Cortex of kidney (tissue), 1 donor: ENCODE measurements around the gene SPAG8.

Source experiments
- DNase-seq: peaks from one replicate; lab custom pipeline; 2025; lab: John Stamatoyannopoulos, UW

The SPAG8 gene

DNA sequence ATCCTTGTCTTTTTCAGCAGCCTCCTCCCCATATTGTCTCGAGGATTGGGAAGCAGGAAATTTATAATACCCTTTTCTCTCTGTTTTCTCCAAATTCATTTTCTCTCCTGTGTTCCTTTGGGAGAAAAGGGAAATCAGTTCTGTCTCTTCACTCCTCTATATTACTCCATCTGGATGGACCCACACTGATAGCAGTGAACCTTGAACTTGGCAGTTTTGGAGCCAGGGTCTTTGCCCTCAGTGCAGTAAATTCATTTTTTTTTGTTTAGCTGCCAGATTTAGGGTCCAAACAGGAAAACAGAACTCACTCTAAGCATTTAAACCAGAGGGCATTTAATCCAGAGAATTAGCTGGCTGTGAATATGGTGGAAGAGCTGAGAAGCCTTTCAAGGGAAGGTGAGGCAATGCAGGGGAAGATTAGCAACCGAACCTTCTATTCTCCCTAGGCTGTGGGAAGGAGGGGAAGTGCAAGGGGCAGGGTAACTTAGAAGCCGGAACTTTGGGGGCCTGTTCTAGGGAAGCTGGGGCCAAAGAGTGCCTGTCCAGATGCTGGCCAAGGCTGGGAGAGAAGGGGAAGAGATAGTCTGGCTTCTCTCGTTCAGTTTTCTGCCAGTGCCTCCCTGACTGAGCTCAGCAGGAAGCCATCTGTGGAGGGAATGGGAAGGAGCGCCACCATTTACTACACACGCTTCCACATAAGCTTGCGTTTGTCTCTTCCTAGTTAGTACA, 37.0 kb downstream of the SPAG8 start:
- no peak for DNase-seq

DNA sequence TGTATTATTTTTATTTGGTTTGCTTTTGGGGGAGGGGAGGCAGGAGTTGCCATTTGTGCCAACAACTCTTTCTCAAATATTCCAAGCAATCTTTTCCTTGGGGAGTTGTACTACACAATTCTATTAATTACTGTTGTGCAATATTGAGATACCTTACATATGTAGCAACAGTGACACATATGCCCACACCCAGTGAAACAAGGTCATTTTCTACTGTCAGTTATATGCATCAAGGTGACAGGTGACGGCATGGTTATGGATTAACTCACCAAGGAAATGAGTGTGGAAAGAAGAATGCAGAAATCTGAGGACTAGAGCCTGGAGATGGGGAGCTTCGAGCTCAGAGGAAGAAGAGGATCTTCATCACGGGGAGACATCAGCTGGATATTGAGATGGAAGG, 40.1 kb downstream of the SPAG8 start:
- DNase-seq, result no peak

DNA sequence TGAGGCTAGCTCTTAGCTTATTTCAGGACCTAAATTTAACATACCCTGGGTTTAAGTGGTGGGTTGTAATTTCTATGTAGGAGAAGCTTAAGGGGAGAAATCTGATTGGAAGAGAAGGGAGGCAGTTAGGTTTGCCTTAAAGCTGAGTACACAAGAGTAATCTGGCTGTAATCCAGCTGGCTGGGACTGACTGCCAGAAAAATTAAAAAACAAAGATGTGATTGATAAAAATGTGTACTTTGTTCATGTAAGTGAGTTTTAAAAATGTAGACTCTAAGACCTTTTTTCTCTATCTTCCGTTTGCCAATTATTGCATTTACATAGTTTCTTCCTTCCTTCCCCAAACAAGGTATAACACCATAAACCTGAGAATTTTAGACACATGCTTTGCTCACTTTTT, 40.5 kb downstream of the SPAG8 start:
- no peak for DNase-seq

DNA sequence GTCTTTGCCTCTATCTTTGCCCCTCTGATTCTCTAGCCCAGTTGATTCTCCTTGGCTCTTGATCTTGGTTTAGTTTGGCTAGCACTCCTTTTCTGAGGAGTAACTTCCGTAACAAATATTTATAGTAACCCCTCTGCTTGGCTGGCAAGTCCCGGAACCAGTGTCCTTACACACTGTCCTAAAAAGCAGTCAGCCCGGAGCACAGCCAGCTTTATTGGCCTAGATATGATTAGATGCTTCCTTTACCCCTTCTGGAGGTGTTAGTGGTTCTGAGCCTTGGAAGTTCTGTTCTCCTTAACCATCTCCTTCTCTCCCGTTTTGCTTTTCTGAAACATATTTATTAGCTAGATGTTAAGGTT, 41.0 kb downstream of the SPAG8 start:
- no peak for DNase-seq

DNA sequence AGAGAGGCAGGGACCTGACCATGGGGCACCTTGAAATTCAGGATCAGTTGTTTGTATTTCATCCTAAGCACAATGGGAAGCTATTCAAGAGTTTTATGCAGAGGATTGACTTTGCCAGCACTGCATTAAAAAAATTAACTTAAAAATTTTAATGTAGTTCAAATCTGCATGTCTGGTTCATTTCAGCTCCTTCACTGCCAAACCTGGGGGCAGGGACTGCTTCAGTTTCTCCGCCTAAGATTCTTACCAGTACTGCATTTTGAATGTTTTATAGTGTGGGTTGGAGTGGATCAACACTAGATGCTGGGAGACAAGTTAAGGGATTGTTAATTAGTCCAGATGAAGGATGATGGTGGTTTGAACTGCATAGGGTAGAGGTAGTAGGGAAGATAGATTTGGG, 42.3 kb downstream of the SPAG8 start:
- no peak for DNase-seq

DNA sequence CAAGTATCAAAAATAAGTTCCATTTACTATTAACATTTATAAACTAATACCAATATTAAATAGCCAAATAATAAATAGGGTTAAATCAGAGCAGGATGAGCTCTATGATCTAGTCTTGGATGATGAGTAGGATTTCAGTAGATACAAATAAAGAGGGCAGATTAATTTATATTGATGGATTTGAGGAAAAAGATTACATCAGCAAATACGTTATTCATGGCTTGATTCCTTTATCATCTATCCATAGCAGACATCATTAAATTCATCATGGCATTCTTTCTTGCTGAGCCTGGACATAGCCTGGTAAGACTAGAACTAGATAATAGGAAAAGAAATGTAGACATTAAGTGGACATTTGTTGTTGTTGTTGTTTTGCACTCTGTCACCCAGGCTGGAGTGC, 44.6 kb downstream of the SPAG8 start:
- no peak for DNase-seq

DNA sequence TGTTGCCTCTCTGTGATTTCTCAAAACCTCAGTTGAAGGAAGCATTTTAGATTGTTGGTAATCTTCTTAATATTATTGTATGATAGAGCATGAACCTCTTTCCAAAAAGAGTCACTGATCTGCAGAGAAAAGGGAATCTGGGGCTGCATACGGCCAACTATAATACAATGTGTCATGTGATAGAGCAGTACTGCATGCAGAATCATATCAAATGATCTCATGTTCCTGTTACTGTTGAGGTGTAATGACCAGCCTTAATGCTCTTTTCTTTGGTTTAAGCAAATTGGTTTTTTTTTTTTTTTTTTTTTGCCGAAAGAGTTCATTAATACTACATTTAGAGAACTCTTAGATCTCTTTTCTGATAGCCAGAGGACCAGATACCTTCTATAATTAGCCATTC, 45.1 kb downstream of the SPAG8 start:
- DNase-seq, result no peak

DNA sequence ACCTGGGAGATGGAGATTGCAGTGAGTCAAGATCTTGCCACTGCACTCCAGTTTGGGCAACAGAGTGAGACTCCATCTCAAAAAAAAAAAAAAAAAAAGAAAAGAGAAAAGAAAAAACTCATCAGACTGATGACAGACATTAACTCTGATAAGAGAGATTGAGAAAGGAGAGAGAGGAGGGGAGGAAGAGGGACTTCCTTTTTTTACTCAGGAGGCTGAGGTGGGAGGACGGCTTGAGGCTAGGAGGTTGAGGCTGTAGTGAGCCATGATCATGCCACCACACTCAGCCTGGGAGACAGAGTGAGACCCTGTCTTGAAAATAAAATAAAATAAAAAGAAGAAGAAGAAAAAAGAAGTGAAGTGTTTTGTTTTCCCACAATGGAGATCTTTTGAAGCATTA, 48.3 kb downstream of the SPAG8 start:
- no peak for DNase-seq

DNA sequence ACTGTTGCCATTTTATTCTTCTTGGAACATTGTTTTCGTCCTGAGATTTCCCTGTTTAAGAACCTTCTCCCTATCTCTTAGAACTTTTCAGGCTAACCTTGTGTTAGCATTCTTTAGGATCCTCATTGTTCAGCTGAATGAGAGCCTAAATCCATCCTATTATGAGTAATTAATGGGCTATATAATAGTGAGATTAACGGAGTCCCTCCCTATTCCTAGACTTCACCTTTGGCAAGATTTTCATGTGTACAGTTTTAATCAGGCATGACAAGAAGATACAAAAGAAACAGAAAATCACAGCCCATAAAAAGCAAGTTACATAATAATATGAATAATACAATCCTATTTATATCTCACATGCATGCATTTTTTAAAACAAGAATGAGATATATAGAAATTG, 48.9 kb downstream of the SPAG8 start:
- no peak for DNase-seq

DNA sequence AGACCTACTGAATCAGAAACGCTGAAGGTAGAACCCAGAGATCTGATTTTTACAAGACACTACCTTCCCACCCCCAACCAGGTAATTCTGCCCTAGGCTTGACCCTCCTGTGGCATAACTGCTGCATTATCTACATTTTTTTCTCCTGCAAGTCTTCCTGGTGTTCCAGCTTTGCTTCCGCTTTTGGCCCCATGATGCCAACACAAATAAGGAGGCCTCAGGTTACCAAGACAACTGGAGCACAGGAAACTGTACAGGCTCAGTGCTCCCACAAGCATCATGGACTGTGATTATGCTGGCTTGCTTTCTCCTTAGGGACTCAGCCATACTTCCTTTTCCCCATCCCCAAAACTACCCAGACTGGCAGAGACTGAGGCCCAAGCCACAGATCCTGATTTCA, 51.4 kb downstream of the SPAG8 start:
- no peak for DNase-seq

DNA sequence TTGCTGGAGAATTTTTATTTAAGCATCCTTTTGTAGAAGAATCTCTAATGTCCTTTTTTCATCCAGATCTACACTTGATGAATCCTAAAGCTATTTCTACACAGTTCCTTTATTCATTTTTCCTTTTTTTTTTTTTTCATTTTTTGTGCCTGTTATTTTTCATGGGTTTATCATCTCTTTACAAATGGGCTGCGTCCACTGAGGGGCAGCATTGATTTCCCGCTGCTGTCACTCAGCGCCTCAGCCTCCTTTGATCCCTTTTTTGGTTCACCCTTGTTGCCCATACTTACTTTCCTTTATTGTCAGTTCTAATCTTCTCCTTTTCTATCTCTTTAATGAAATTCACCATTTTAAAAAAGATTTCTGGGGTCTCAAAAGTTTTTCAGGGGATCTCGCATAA, 52.3 kb downstream of the SPAG8 start:
- no peak for DNase-seq
